HepG2 (cell line): ENCODE results near the gene FAIM. TPM values are rescaled to one million over a fixed set of nuclear protein-coding genes. Genes with fewer than 3 reads are reported as not detected.
A peak's percentile ranks its signal among the peaks of the same experiment; 100 is the strongest.

Source experiments
- ARID2 ChIP-seq: sonication (generic); formaldehyde crosslinking; IDR thresholded peaks from 2 replicates; pipeline ENCODE4 v1.8.1; 2022; ENCODE audit warnings: mild to moderate bottlenecking, missing genetic modification reagents, borderline replicate concordance
- BRCA1 ChIP-seq: sonication (generic); formaldehyde crosslinking; IDR thresholded peaks from 2 replicates; pipeline ENCODE4 v1.4.0; 2020; ENCODE audit warnings: missing genetic modification reagents
- CBFB ChIP-seq: sonication (generic); formaldehyde crosslinking; IDR thresholded peaks from 2 replicates; pipeline ENCODE4 v1.4.0; 2020; ENCODE audit warnings: missing genetic modification reagents
- FOXP4 ChIP-seq: sonication (generic); formaldehyde crosslinking; IDR thresholded peaks from 2 replicates; pipeline ENCODE4 v1.4.0; 2020; ENCODE audit warnings: missing genetic modification reagents
- GFI1 ChIP-seq: sonication (generic); formaldehyde crosslinking; IDR thresholded peaks from 2 replicates; pipeline ENCODE4 v1.5.0; 2020; ENCODE audit warnings: missing genetic modification reagents, mild to moderate bottlenecking, borderline replicate concordance
- HNRNPUL1 ChIP-seq: fragments of 200-400 bp; formaldehyde crosslinking; IDR thresholded peaks from 2 replicates; pipeline ENCODE4 v1.6.1; 2017; ENCODE audit warnings: low read depth, mild to moderate bottlenecking, low read length, moderate library complexity
- ISL2 ChIP-seq: sonication (generic); formaldehyde crosslinking; IDR thresholded peaks from 2 replicates; pipeline ENCODE4 v1.5.0; 2020; ENCODE audit warnings: missing genetic modification reagents
- ISX ChIP-seq: sonication (generic); formaldehyde crosslinking; conservative IDR thresholded peaks from 2 replicates; pipeline ENCODE4 v1.5.0; 2020; ENCODE audit warnings: missing genetic modification reagents
- JUNB ChIP-seq: sonication (generic); formaldehyde crosslinking; IDR thresholded peaks from 2 replicates; pipeline ENCODE4 v1.8.0; 2022; ENCODE audit warnings: missing genetic modification reagents, mild to moderate bottlenecking, borderline replicate concordance
- POGK ChIP-seq: sonication (generic); formaldehyde crosslinking; conservative IDR thresholded peaks from 2 replicates; pipeline ENCODE4 v1.8.0; 2022; ENCODE audit warnings: mild to moderate bottlenecking, moderate library complexity, missing genetic modification reagents
- SRF ChIP-seq: IDR thresholded peaks from 2 replicates; pipeline ENCODE4 v1.6.1; 2011; ENCODE audit warnings: mild to moderate bottlenecking, low read depth, low read length, moderate library complexity
- STAT6 ChIP-seq: sonication (generic); formaldehyde crosslinking; IDR thresholded peaks from 2 replicates; pipeline ENCODE4 v1.4.0; 2020; ENCODE audit warnings: missing genetic modification reagents, mild to moderate bottlenecking, borderline replicate concordance
- TEAD3 ChIP-seq: optimal IDR thresholded peaks from 2 replicates; pipeline ENCODE3; 2016; ENCODE audit warnings: borderline replicate concordance
- ZC3H13 ChIP-seq: sonication (generic); formaldehyde crosslinking; IDR thresholded peaks from 2 replicates; pipeline ENCODE4 v1.8.1; 2023; ENCODE audit warnings: mild to moderate bottlenecking, missing genetic modification reagents, moderate library complexity
- ZNF10 ChIP-seq: sonication (generic); formaldehyde crosslinking; IDR thresholded peaks from 2 replicates; pipeline ENCODE4 v1.4.0; 2020; ENCODE audit warnings: mild to moderate bottlenecking, low read depth, missing genetic modification reagents, borderline replicate concordance
- ZNF121 ChIP-seq: sonication (generic); formaldehyde crosslinking; IDR thresholded peaks from 2 replicates; pipeline ENCODE4 v1.5.0; 2020; ENCODE audit warnings: mild to moderate bottlenecking, missing genetic modification reagents
- ZNF777 ChIP-seq: sonication (generic); formaldehyde crosslinking; IDR thresholded peaks from 2 replicates; pipeline ENCODE4 v1.4.0; 2020; ENCODE audit warnings: missing genetic modification reagents
- ZNF850 ChIP-seq: sonication (generic); formaldehyde crosslinking; conservative IDR thresholded peaks from 2 replicates; pipeline ENCODE4 v1.9.0; 2021; ENCODE audit warnings: mild to moderate bottlenecking, missing genetic modification reagents
- polyA plus RNA-seq, 8 experiments: library from polyadenylated mRNA; depleted of rRNA in 3 of 8; stranded (reverse) in 7 of 8; unstranded in 1 of 8; fragments of >200 nt; fragmentation: Illumina TruSeq in 4 of 8; extraction: Trizol in 4 of 8; gene quantifications; 2 replicates each; pipeline versions ENCODE4 v1.2.1 to v1.2.3, GENCODE V29; 2011 to 2016; ENCODE audit warnings: low read depth in 4 of 8, missing spikeins in 1 of 8, mixed read lengths in 1 of 8; ENCODE audit not compliant: insufficient read depth in 1 of 8
- total RNA-seq, 5 experiments: library from RNA; depleted of rRNA; stranded (reverse); fragments of >200 nt; fragmentation: Illumina TruSeq; extraction: Trizol; gene quantifications; 2 replicates each; pipeline ENCODE4 v1.2.3, GENCODE V29; 2016; ENCODE audit warnings: low read depth in 1 of 5
- TF ChIP-seq, protein P1 (sequence below): sonication (generic); formaldehyde crosslinking; IDR thresholded peaks from 2 replicates; pipeline ENCODE4 v1.8.0; 2022; ENCODE audit warnings: mild to moderate bottlenecking, missing genetic modification reagents, borderline replicate concordance

Gene FAIM
- total and polyA plus RNA-seq, 2 of the 13 experiments (the other 11 are each of a cell fraction or from before 2014, with no cell fraction given): 4.3 to 25.8 TPM

DNA sequence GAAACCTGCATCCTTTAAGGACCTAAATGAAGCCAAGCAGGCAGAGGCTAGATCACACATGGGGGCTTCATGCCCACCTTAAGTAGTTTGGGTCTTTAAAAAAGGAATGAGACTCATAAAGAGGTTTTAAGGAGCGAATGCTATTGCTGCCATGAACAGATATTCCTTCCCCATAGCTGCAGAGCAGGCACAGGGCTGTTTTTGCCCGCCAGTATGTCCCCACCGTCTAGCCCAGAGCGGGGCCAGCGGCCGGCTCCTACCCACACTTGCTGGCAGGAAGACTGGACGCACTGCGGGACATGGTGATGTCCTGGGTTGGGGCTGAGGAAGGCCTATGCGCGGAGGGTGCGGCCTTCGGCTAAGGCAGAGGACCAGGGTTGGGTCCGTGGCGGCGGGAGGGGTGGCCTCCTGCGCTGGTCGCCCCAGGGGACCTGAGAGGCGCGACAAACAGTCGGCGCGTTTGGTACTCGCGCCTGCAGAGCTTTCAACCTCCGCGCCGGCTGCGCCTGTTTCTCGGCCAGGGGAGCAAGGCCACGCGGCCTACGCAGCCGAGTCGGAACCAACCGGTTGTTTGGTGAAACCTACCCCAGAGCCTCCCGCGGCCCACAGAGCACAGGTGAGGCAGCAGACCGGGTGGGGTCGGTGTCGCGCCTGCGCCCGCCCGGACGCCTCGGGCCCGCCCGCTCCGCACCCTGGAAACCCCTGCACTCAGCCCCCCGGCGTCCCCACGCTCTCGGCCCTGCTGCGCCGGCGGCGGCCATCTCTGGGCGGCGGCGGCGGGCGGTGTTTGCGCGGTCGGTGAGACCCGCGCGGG, at the start of gene FAIM (continued):
- TF ChIP-seq ZNF850 (CRISPR knock-in tag) (0 out of 2 replicates have a peak, but pooled peaks have one; percentile 34), ZNF777 (peak; percentile 84), CBFB (CRISPR knock-in tag) (0 out of 2 replicates have a peak, but pooled peaks have one; percentile 32), ARID2 (CRISPR knock-in tag) (no peak; the same call in 1 of the 2 replicates), GFI1 (CRISPR knock-in tag) (no peak), ZNF121 (CRISPR knock-in tag) (no peak; the same call in 1 of the 2 replicates), POGK (peak; percentile 91), FOXP4 (CRISPR knock-in tag) (0 out of 2 replicates have a peak, but pooled peaks have one; percentile 15), BRCA1 (CRISPR knock-in tag) (0 out of 2 replicates have a peak, but pooled peaks have one; percentile 55), SRF (no peak), ZC3H13 (CRISPR knock-in tag) (0 out of 2 replicates have a peak, but pooled peaks have one; percentile 25), ZNF10 (no peak), ISL2 (CRISPR knock-in tag) (peak; percentile 69), HNRNPUL1 (no peak), STAT6 (CRISPR knock-in tag) (no peak), ISX (no peak), JUNB (no peak), TEAD3 (peak; percentile 42)
- TF ChIP-seq, protein P1, sequence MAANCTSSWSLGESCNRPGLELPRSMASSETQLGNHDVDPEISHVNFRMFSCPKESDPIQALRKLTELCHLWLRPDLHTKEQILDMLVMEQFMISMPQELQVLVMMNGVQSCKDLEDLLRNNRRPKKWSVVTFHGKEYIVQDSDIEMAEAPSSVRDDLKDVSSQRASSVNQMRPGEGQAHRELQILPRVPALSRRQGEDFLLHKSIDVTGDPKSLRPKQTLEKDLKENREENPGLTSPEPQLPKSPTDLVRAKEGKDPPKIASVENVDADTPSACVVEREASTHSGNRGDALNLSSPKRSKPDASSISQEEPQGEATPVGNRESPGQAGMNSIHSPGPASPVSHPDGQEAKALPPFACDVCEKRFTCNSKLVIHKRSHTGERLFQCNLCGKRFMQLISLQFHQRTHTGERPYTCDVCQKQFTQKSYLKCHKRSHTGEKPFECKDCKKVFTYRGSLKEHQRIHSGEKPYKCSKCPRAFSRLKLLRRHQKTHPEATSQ (CRISPR knock-in tag): no peak
